Tibial nerve (tissue), 3 donors: ENCODE data around the gene NPLOC4.

Experiments
- POLR2A ChIP-seq, 2 donors: fragments of 450-650 bp; IDR thresholded peaks; one replicate each; pipeline ENCODE4 v1.6.1; 2017; ENCODE audit warnings: antibody characterized with exemption in 2 of 2, mild to moderate bottlenecking in 2 of 2, moderate library complexity in 2 of 2
- TF ChIP-seq, protein P1 (sequence below), 5 experiments: fragments of 200-600 bp in 3 of 5; fragments of 450-650 bp in 2 of 5; sonication (generic) in 3 of 5; IDR thresholded peaks; one replicate each; pipeline ENCODE4 v1.5.1; 2016 to 2019; ENCODE audit warnings: antibody characterized with exemption in 5 of 5, mild to moderate bottlenecking in 3 of 5, moderate library complexity in 2 of 5

DNA sequence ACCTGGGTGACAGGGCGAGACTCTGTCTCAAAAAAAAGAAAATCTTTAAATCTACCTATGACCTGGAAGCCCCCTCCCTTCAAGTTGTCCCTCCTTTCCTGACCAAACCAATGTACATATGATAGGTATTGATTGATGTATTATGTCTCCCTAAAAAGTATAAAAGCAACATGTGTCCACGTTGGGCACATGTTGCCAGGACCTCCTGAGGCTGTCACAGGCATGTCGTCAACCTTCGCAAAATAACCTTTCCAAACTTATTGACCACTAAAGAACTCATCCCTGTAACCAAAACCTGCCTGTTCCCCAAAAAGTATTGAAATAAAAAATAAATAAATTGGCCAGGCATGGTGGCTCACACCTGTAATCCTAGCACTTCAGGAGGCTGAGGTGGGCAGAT lies 25.1 kb upstream of the NPLOC4 start:
- TF ChIP-seq, protein P1, sequence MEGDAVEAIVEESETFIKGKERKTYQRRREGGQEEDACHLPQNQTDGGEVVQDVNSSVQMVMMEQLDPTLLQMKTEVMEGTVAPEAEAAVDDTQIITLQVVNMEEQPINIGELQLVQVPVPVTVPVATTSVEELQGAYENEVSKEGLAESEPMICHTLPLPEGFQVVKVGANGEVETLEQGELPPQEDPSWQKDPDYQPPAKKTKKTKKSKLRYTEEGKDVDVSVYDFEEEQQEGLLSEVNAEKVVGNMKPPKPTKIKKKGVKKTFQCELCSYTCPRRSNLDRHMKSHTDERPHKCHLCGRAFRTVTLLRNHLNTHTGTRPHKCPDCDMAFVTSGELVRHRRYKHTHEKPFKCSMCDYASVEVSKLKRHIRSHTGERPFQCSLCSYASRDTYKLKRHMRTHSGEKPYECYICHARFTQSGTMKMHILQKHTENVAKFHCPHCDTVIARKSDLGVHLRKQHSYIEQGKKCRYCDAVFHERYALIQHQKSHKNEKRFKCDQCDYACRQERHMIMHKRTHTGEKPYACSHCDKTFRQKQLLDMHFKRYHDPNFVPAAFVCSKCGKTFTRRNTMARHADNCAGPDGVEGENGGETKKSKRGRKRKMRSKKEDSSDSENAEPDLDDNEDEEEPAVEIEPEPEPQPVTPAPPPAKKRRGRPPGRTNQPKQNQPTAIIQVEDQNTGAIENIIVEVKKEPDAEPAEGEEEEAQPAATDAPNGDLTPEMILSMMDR (IDR thresholded peaks at IDR 0.05), result no peak
- no peak for TF ChIP-seq POLR2A (IDR thresholded peaks at IDR 0.05)
